HFFc6 (cell line): ENCODE data around the gene AGR2. TPM values are rescaled to one million over a fixed set of nuclear protein-coding genes. Genes with fewer than 3 reads are reported as not detected.

Source experiments
- DNase-seq: peaks from one replicate; pipeline ENCODE4 v3.0.0-alpha.2; 2018
- H3K27ac Mint-ChIP-seq: 2 replicates; pipeline ENCODE4 v1.8.0; 2020; ENCODE audit warnings: mild to moderate bottlenecking, mixed read lengths
- H3K27me3 Mint-ChIP-seq: 2 replicates; pipeline ENCODE4 v1.8.0; 2021; ENCODE audit warnings: mild to moderate bottlenecking, moderate library complexity, mixed read lengths; ENCODE audit not compliant: insufficient read depth
- H3K36me3 Mint-ChIP-seq: 2 replicates; pipeline ENCODE4 v1.8.0; 2021; ENCODE audit warnings: low read depth, mixed read lengths
- H3K4me1 Mint-ChIP-seq: 2 replicates; pipeline ENCODE4 v1.8.0; 2020; ENCODE audit warnings: low read depth, mixed read lengths
- H3K4me3 Mint-ChIP-seq: 2 replicates; pipeline ENCODE4 v1.8.0; 2020; ENCODE audit warnings: mild to moderate bottlenecking, moderate library complexity, mixed read lengths
- H3K9me3 Mint-ChIP-seq: 2 replicates; pipeline ENCODE4 v1.8.0; 2020; ENCODE audit warnings: mild to moderate bottlenecking, mixed read lengths
- CTCF ChIP-seq: fragments of 200-600 bp; sonication (generic); IDR thresholded peaks from 2 replicates; pipeline ENCODE4 v1.5.0; 2021; ENCODE audit warnings: antibody characterized with exemption, mild to moderate bottlenecking
- total RNA-seq, 6 experiments: library from RNA; stranded (reverse); fragmentation: NEBNext Ultra II Directional; extraction: Animal tissue kit (Norgen Biotek cat#: 25700); gene quantifications; 2 replicates in 1 of 6; 3 replicates in 5 of 6; pipeline ENCODE4 v1.2.3, GENCODE V29; 2021

The AGR2 gene
- total RNA-seq, 6 experiments from 2014 or later = not detected

DNA sequence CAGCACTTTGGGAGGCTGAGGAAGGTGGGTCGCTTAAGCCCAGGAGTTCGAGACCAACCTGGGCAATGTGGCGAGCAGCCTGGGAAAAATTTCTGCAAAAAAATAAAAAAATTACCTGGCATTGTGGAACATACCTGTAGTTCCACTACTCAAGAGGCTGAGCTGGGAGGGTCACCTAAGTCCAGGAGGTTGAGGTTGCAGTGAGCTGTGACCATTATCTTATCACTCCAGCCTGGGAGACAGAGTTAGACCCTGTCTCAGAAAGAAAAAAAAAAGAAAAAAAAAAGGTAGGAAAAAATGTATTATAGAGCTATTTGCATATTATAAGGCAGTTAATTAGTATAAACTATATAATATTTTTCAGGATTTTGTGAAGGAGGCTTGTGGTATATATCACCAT is 62.3 kb downstream of the AGR2 start:
- Mint-ChIP-seq H3K27me3 (no peaks in the 10 kb centered on the region), H3K4me3 (no peak overlapping the region), H3K9me3 (no peaks in the 10 kb centered on the region), H3K27ac (no peak overlapping the region), H3K4me1 (peaks cover 61% of the 10 kb centered on the region), H3K36me3 (no peaks in the 10 kb centered on the region)
- no peak for DNase-seq
- TF ChIP-seq CTCF = no peak

Other genes starting within 250 kb of the AGR2 start
- gene ANKMY2, start 159.2 kb downstream of the AGR2 start, total RNA-seq = 10 to 100 TPM; 21.0 to 26.2 (median 23.4) TPM
- gene BZW2, start 158.8 kb downstream of the AGR2 start, total RNA-seq = 100 to 1,000 TPM in 2 of 6 experiments, 10 to 100 TPM in 4; 75.8 to 104 (median 94.5) TPM
- gene TSPAN13, start 51.2 kb downstream of the AGR2 start, total RNA-seq = 10 to 100 TPM; 19.5 to 60.9 (median 23.4) TPM
- gene AGR3, start 77.0 kb upstream of the AGR2 start, total RNA-seq = not detected